MCF 10A (cell line): ENCODE results near the gene BLCAP. TPM values are rescaled to one million over a fixed set of nuclear protein-coding genes. Genes with fewer than 3 reads are reported as not detected.
A peak's percentile ranks its signal among the peaks of the same experiment; 100 is the strongest.

ENCODE experiments used
- BruUV-seq: library from RNA; stranded (reverse); fragments of 400-500 nt; replicated peaks from 2 replicates; lab custom pipeline; 2021; lab: Mats Ljungman, UMichigan
- CTCF ChIA-PET: fragments of 300-600 bp; sonication (Branson Sonifier 250); formaldehyde crosslinking; extraction: SDS; loops from one replicate; lab custom pipeline; 2021; ENCODE audit warnings: antibody characterized with exemption, inconsistent platforms; lab: Yijun Ruan, JAX
- POLR2A ChIA-PET: fragments of 300-600, 350-650 bp; sonication (Branson Sonifier 250); formaldehyde crosslinking; extraction: SDS; loops from one replicate; lab custom pipeline; 2020; ENCODE audit warnings: antibody characterized with exemption, inconsistent platforms; lab: Yijun Ruan, JAX
- DNase-seq: peaks from one replicate; pipeline ENCODE4 v3.0.0-alpha.2; 2018; ENCODE audit not compliant: unreplicated experiment
- H3K27ac Mint-ChIP-seq: one replicate; pipeline ENCODE4 v1.8.0; 2022; ENCODE audit warnings: mild to moderate bottlenecking, low read depth, mixed read lengths; ENCODE audit not compliant: unreplicated experiment
- H3K27me3 Mint-ChIP-seq: one replicate; pipeline ENCODE4 v1.8.0; 2022; ENCODE audit warnings: mixed read lengths; ENCODE audit not compliant: insufficient read depth, unreplicated experiment
- H3K36me3 Mint-ChIP-seq: one replicate; pipeline ENCODE4 v1.8.0; 2022; ENCODE audit warnings: mild to moderate bottlenecking, moderate library complexity, mixed read lengths; ENCODE audit not compliant: insufficient read depth, unreplicated experiment
- H3K4me1 Mint-ChIP-seq: one replicate; pipeline ENCODE4 v1.8.0; 2022; ENCODE audit warnings: mixed read lengths; ENCODE audit not compliant: insufficient read depth, unreplicated experiment
- H3K4me3 Mint-ChIP-seq: one replicate; pipeline ENCODE4 v1.8.0; 2022; ENCODE audit warnings: mild to moderate bottlenecking, moderate library complexity, mixed read lengths; ENCODE audit not compliant: unreplicated experiment
- H3K9me3 Mint-ChIP-seq: one replicate; pipeline ENCODE4 v1.8.0; 2022; ENCODE audit warnings: mixed read lengths; ENCODE audit not compliant: unreplicated experiment
- intact Hi-C: fragments of 100-400 bp; cut with micrococcal nuclease; formaldehyde crosslinking; loops from 2 replicates; pipeline ENCODE4 v1.14.1; 2022
- total RNA-seq: library from RNA; stranded (reverse); gene quantifications from 2 replicates; pipeline ENCODE4 v1.2.3, GENCODE V29; 2022
- TF ChIP-seq, protein P1 (sequence below): fragments of 200-600 bp; IDR thresholded peaks from one replicate; pipeline ENCODE4 v1.8.0; 2022; ENCODE audit warnings: antibody characterized with exemption, mild to moderate bottlenecking; ENCODE audit not compliant: unreplicated experiment

Gene BLCAP
- total RNA-seq, 1 experiment from 2014 or later: 105 TPM

GRCh38 chr20:37523911-37524700, 3.6 kb downstream of the BLCAP start:
- Mint-ChIP-seq H3K9me3 (no peaks in the 10 kb centered on the region), H3K36me3 (peaks cover 50% of the 10 kb centered on the region), H3K4me3 (peak overlapping the region; percentile 72), H3K27me3 (no peaks in the 10 kb centered on the region), H3K27ac (peak overlapping the region; percentile 93), H3K4me1 (peaks cover 51% of the 10 kb centered on the region)
- CTCF ChIA-PET: interaction anchor here (0.7 to 1.3 kb wide), 4 partner anchors 9 to 328 kb away, joined by 3 to 4 read pairs (median 3); no protein-coding TSS in a partner anchor
- no peak for DNase-seq
- BruUV-seq: no TSS peak
- TF ChIP-seq, protein P1, sequence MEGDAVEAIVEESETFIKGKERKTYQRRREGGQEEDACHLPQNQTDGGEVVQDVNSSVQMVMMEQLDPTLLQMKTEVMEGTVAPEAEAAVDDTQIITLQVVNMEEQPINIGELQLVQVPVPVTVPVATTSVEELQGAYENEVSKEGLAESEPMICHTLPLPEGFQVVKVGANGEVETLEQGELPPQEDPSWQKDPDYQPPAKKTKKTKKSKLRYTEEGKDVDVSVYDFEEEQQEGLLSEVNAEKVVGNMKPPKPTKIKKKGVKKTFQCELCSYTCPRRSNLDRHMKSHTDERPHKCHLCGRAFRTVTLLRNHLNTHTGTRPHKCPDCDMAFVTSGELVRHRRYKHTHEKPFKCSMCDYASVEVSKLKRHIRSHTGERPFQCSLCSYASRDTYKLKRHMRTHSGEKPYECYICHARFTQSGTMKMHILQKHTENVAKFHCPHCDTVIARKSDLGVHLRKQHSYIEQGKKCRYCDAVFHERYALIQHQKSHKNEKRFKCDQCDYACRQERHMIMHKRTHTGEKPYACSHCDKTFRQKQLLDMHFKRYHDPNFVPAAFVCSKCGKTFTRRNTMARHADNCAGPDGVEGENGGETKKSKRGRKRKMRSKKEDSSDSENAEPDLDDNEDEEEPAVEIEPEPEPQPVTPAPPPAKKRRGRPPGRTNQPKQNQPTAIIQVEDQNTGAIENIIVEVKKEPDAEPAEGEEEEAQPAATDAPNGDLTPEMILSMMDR: no peak
- intact Hi-C loops: no loop called here
- POLR2A ChIA-PET: interaction anchor here (0.9 to 7.9 kb wide), 16 partner anchors 9 to 470 kb away, joined by 3 to 184 read pairs (median 6); partner anchors contain the start of genes MANBAL, MROH8 and RPN2

- CTCF ChIA-PET: interaction anchor here (1.6 kb wide), 1 partner anchor 327 kb away, joined by 5 read pairs; no protein-coding TSS in a partner anchor
- no peak overlapping the region for H3K27ac Mint-ChIP-seq
- no peak overlapping the region for H3K4me3 Mint-ChIP-seq
- POLR2A ChIA-PET: interaction anchor here (0.5 to 6.7 kb wide), 3 partner anchors 14 to 264 kb away, joined by 3 to 184 read pairs (median 7); partner anchors contain the start of gene MANBAL
- intact Hi-C loops: no loop called here
- no peak for DNase-seq
- peaks cover 47% of the 10 kb centered on the region for H3K4me1 Mint-ChIP-seq
- no peaks in the 10 kb centered on the region for H3K27me3 Mint-ChIP-seq
- no peaks in the 10 kb centered on the region for H3K9me3 Mint-ChIP-seq
- peaks cover 61% of the 10 kb centered on the region for H3K36me3 Mint-ChIP-seq
- TF ChIP-seq, protein P1: no peak
- no TSS peak for BruUV-seq
Measured at GRCh38 chr20:37523012-37523391, 4.7 kb downstream of the BLCAP start.

DNA sequence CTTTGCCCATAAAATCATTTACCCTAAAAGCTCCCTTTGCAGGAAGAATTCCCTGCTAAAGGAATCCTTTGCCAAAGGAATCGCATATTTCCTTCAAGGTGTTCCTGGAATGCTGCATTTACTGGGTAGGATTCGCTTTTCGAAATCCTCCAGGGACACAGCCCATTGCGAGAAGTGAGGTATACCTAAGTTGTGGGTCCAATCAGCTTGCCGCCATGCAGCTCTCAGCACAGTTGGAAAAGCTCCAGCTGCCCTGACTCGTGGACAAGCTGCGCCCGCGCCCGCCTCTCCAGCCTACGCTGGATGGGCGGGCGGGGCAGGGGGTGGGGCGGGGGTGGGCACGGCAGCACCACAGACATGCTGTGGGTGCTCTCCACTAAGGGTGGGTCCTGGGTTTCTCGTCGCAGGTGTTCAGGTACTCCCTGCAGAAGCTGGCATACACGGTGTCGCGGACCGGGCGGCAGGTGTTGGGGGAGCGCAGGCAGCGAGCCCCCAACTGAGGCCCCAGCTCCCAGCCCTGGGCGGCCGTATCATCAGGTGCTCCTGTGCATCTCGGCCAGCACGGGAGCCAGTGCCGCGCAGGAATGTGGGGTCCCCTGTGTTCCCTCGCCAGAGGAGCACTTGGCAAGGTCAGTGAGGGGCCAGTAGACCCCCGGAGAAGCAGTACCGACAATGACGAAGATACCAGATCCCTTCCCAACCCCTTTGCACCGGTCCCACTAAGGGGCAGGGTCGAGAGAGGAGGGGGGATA, 5.2 kb downstream of the BLCAP start:
- peak; percentile 89 for DNase-seq
- H3K4me3 Mint-ChIP-seq: no peak overlapping the region
- TF ChIP-seq, protein P1: no peak
- H3K36me3 Mint-ChIP-seq: peaks cover 66% of the 10 kb centered on the region
- intact Hi-C loops: no loop called here
- ChIA-PET CTCF (interaction anchor here (0.6 to 1.6 kb wide), 6 partner anchors 14 to 344 kb away, joined by 3 to 5 read pairs (median 3); partner anchors contain the start of genes MROH8 and RPN2), POLR2A (interaction anchor here (0.9 to 1.4 kb wide), 6 partner anchors 9 to 344 kb away, joined by 3 to 9 read pairs (median 4); partner anchors contain the start of genes MANBAL, MROH8 and RPN2)
- H3K4me1 Mint-ChIP-seq: peaks cover 52% of the 10 kb centered on the region
- no peaks in the 10 kb centered on the region for H3K9me3 Mint-ChIP-seq
- no TSS peak for BruUV-seq
- no peak overlapping the region for H3K27ac Mint-ChIP-seq
- H3K27me3 Mint-ChIP-seq: no peaks in the 10 kb centered on the region
